DMS53 (cell line): ENCODE data around the gene BGLAP.

Experiments used
- DNase-seq: peaks from one replicate; lab custom pipeline; 2025; lab: John Stamatoyannopoulos, UW

Gene BGLAP

GRCh38 chr1:156226782-156227181, 15.2 kb upstream of the BGLAP start:
- DNase-seq: no peak

GRCh38 chr1:156228501-156228900, 13.5 kb upstream of the BGLAP start:
- no peak for DNase-seq

- DNase-seq: no peak
Observed at GRCh38 chr1:156229809-156230472, 12.0 kb upstream of the BGLAP start.

- DNase-seq: no peak
Observed at GRCh38 chr1:156230473-156230837, 11.5 kb upstream of the BGLAP start.

- DNase-seq: peak; percentile 48
Observed at GRCh38 chr1:156232201-156232894, 9.6 kb upstream of the BGLAP start.

GRCh38 chr1:156233426-156234127, 8.4 kb upstream of the BGLAP start:
- no peak for DNase-seq

- DNase-seq: peak; percentile 22
Observed at GRCh38 chr1:156236164-156236563, 5.8 kb upstream of the BGLAP start.

GRCh38 chr1:156238248-156238647, 3.7 kb upstream of the BGLAP start:
- DNase-seq: no peak

- peak; percentile 30 for DNase-seq
Observed at GRCh38 chr1:156241311-156241811, 623 bp upstream of the BGLAP start.

- DNase-seq: no peak
Observed at GRCh38 chr1:156242738-156243137, 754 bp downstream of the BGLAP start.

- peak; percentile 26 for DNase-seq
Observed at GRCh38 chr1:156244126-156244525, 2.1 kb downstream of the BGLAP start.

GRCh38 chr1:156244712-156245111, 2.7 kb downstream of the BGLAP start:
- no peak for DNase-seq

- peak; percentile 89 for DNase-seq
Observed at GRCh38 chr1:156245451-156246232, 3.7 kb downstream of the BGLAP start.

GRCh38 chr1:156246241-156246780, 4.3 kb downstream of the BGLAP start:
- DNase-seq: no peak

GRCh38 chr1:156246781-156247459, 4.9 kb downstream of the BGLAP start:
- peak; percentile 41 for DNase-seq

GRCh38 chr1:156247460-156248322, 5.7 kb downstream of the BGLAP start, which contains the start of gene PAQR6:
PAQR6 (minus strand) TSS chr1:156248056; CDS start chr1:156246731, 1,325 bp downstream.
- DNase-seq: peak; percentile 64

- peak; percentile 64 for DNase-seq
Observed at GRCh38 chr1:156248323-156248683, 6.3 kb downstream of the BGLAP start.

- no peak for DNase-seq
Observed at GRCh38 chr1:156249593-156249992, 7.6 kb downstream of the BGLAP start.

- DNase-seq: no peak
Observed at GRCh38 chr1:156251527-156251926, 9.5 kb downstream of the BGLAP start.

GRCh38 chr1:156253634-156254033, 11.7 kb downstream of the BGLAP start:
- DNase-seq: no peak
